K562 (cell line): ENCODE results near the gene RSF1. TPM values are rescaled to one million over a fixed set of nuclear protein-coding genes. Genes with fewer than 3 reads are reported as not detected.

ENCODE experiments used
- ATF1 ChIP-seq, 2 experiments: fragments of 450-650 bp in 1 of 2; IDR thresholded peaks; 2 replicates each; pipeline ENCODE4 v1.6.1; 2016; ENCODE audit warnings: missing compliant biosample characterization in 1 of 2, missing genetic modification characterization in 1 of 2
- CXXC5 ChIP-seq: fragments of 250-450 bp; sonication (Bioruptor Pico); IDR thresholded peaks from 2 replicates; pipeline ENCODE4 v1.8.0; 2022; ENCODE audit warnings: inconsistent platforms, mild to moderate bottlenecking, moderate library complexity
- DDX20 ChIP-seq: fragments of 450-650 bp; IDR thresholded peaks from 2 replicates; pipeline ENCODE4 v1.6.1; 2016; ENCODE audit warnings: missing genetic modification characterization, low read depth, mild to moderate bottlenecking, missing compliant biosample characterization, moderate library complexity
- E2F3 ChIP-seq: fragments of 250-450 bp; sonication (Bioruptor Pico); IDR thresholded peaks from 2 replicates; pipeline ENCODE4 v1.4.0; 2020; ENCODE audit warnings: mild to moderate bottlenecking
- ELK3 ChIP-seq: fragments of 450-650 bp; formaldehyde crosslinking; IDR thresholded peaks from 2 replicates; pipeline ENCODE4 v1.4.0; 2020; ENCODE audit warnings: mild to moderate bottlenecking
- ESRRB ChIP-seq: fragments of 250-450 bp; sonication (Bioruptor Pico); IDR thresholded peaks from 2 replicates; pipeline ENCODE4 v1.5.0; 2020; ENCODE audit warnings: mild to moderate bottlenecking, moderate library complexity, borderline replicate concordance
- FOSL1 ChIP-seq: fragments of 200-800 bp; sonication (Bioruptor generic); conservative IDR thresholded peaks from 2 replicates; pipeline ENCODE4 v1.6.1; 2016; ENCODE audit warnings: missing genetic modification characterization, missing compliant biosample characterization
- GABPA ChIP-seq: fragments of 200-800 bp; sonication (Bioruptor generic); conservative IDR thresholded peaks from 2 replicates; pipeline ENCODE4 v1.6.1; 2016; ENCODE audit warnings: low read depth, missing genetic modification characterization, missing compliant biosample characterization
- GTF2A2 ChIP-seq: IDR thresholded peaks from 2 replicates; pipeline ENCODE4 v1.6.1; 2016; ENCODE audit warnings: mild to moderate bottlenecking, missing genetic modification characterization, missing compliant biosample characterization
- HSF4 ChIP-seq: fragments of 250-450 bp; sonication (Bioruptor Pico); IDR thresholded peaks from 2 replicates; pipeline ENCODE4 v2.1.2; 2022; ENCODE audit warnings: mild to moderate bottlenecking, moderate library complexity, borderline replicate concordance
- KLF6 ChIP-seq: fragments of 250-450 bp; sonication (Bioruptor Pico); IDR thresholded peaks from 2 replicates; pipeline ENCODE4 v1.4.0; 2020; ENCODE audit warnings: mild to moderate bottlenecking, moderate library complexity, borderline replicate concordance
- MAFG ChIP-seq: fragments of 450-650 bp; conservative IDR thresholded peaks from 2 replicates; pipeline ENCODE4 v1.6.1; 2016; ENCODE audit warnings: missing genetic modification characterization, missing compliant biosample characterization
- MAZ ChIP-seq, 2 experiments: fragments of 450-650 bp in 1 of 2; sonication (generic) in 1 of 2; formaldehyde crosslinking; IDR thresholded peaks in 1 of 2; conservative IDR thresholded peaks in 1 of 2; 2 replicates each; pipeline versions ENCODE4 v1.4.0 to v1.5.0; 2020; ENCODE audit warnings: mild to moderate bottlenecking in 1 of 2, missing genetic modification reagents in 1 of 2
- NCOA4 ChIP-seq: fragments of 450-650 bp; IDR thresholded peaks from 2 replicates; pipeline ENCODE4 v1.6.1; 2018; ENCODE audit warnings: mild to moderate bottlenecking; ENCODE audit not compliant: partially characterized antibody
- PTRF ChIP-seq: fragments of 450-650 bp; IDR thresholded peaks from 2 replicates; pipeline ENCODE4 v1.6.1; 2016; ENCODE audit warnings: mild to moderate bottlenecking, missing genetic modification characterization, missing compliant biosample characterization
- SIN3A ChIP-seq, 2 experiments: fragments of 150-350 bp in 1 of 2; IDR thresholded peaks; 2 replicates each; pipeline ENCODE4 v1.6.1; 2011 to 2016; ENCODE audit warnings: borderline replicate concordance in 2 of 2, low read depth in 2 of 2, low read length in 2 of 2, mild to moderate bottlenecking in 2 of 2, moderate library complexity in 2 of 2; ENCODE audit not compliant: control insufficient read depth in 1 of 2
- SIRT6 ChIP-seq: IDR thresholded peaks from one replicate; pipeline ENCODE4 v1.6.1; 2012; ENCODE audit warnings: low read depth, mild to moderate bottlenecking, control low read depth, inconsistent platforms, low read length, moderate library complexity
- SNRNP70 ChIP-seq: fragments of 200-400 bp; formaldehyde crosslinking; optimal IDR thresholded peaks from 2 replicates; pipeline ENCODE3; 2017; ENCODE audit warnings: low read depth, low read length
- SPI1 ChIP-seq: IDR thresholded peaks from 2 replicates; pipeline ENCODE4 v1.6.1; 2011; ENCODE audit warnings: low read depth, low read length, control low read depth, borderline replicate concordance
- ZNF121 ChIP-seq: sonication (generic); formaldehyde crosslinking; conservative IDR thresholded peaks from 2 replicates; pipeline ENCODE4 v1.8.0; 2022; ENCODE audit warnings: missing genetic modification reagents
- ZNF561 ChIP-seq: fragments of 450-650 bp; formaldehyde crosslinking; conservative IDR thresholded peaks from 2 replicates; pipeline ENCODE4 v1.4.0; 2020; ENCODE audit warnings: mild to moderate bottlenecking, moderate library complexity
- ZNF668 ChIP-seq: fragments of 250-450 bp; sonication (Bioruptor Pico); IDR thresholded peaks from 2 replicates; pipeline ENCODE4 v1.8.0; 2022; ENCODE audit warnings: mild to moderate bottlenecking, inconsistent platforms
- polyA plus RNA-seq, 8 experiments: library from polyadenylated mRNA; depleted of rRNA in 4 of 8; stranded (reverse) in 5 of 8; unstranded in 3 of 8; fragments of >200 nt; fragmentation: Nextera tagmentation in 2 of 8; fragmentation: Illumina TruSeq in 1 of 8; extraction: Ambion mirVana in 2 of 8; extraction: Trizol in 1 of 8; gene quantifications; 2 replicates each; pipeline versions ENCODE4 v1.2.1 to v1.2.3, GENCODE V29; 2011 to 2014; ENCODE audit warnings: inconsistent platforms in 1 of 8, missing spikeins in 1 of 8
- total RNA-seq, 7 experiments: library from RNA; depleted of rRNA in 6 of 7; stranded (reverse); fragments of >200 nt in 6 of 7; fragmentation: Illumina TruSeq in 2 of 7; extraction: Trizol in 2 of 7; gene quantifications; 2 replicates each; pipeline versions ENCODE4 v1.2.1 to v1.2.3, GENCODE V29; 2011 to 2021; ENCODE audit warnings: low replicate concordance in 1 of 7
- TF ChIP-seq, protein P1 (sequence below): conservative IDR thresholded peaks from 2 replicates; pipeline ENCODE4 v1.6.1; 2011; ENCODE audit warnings: low read depth, mild to moderate bottlenecking, low read length; ENCODE audit not compliant: control insufficient read depth
- TF ChIP-seq, protein P2 (sequence below): fragments of 250-450 bp; sonication (Bioruptor Pico); IDR thresholded peaks from 2 replicates; pipeline ENCODE4 v1.4.0; 2020; ENCODE audit warnings: mild to moderate bottlenecking

Gene RSF1
- total and polyA plus RNA-seq, 9 of the 15 experiments (the other 6 are each of a cell fraction or from before 2014, with no cell fraction given): 9.7 to 63.6 (median 42.8) TPM

DNA sequence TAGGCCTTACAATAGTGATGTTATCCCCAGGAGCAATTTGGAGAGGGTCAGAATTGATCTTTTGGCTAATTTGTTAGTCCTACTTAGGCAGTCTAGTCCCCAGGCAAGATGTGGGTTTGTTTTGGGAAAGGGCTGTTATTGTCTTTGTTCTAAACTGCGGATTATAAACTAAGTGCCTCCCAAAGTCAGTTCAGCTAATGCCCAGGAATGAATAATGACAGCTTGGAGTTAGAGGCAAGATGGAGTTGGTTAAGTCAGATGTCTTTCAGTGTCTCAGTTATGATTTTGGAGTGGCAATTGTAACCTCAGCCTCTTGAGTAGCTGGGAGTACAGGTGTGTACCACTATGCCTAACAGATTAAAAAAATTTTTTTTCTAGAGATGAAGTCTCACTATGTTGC is 175.6 kb downstream of the RSF1 start (continued):
- TF ChIP-seq ESRRB (CRISPR knock-in tag) (no peak), ELK3 (peak; percentile 80; the same call in 1 of the 2 replicates), E2F3 (CRISPR knock-in tag) (peak; percentile 55; the same call in 1 of the 2 replicates), GTF2A2 (peak; percentile 84), GABPA (tag) (0 out of 2 replicates have a peak, but pooled peaks have one; percentile 35), ZNF668 (peak; percentile 94), FOSL1 (tag) (peak; percentile 41; the same call in 1 of the 2 replicates), HSF4 (CRISPR knock-in tag) (peak; percentile 38; the same call in 1 of the 2 replicates), PTRF (tag) (peak; percentile 91), CXXC5 (CRISPR knock-in tag) (peak; percentile 77), NCOA4 (no peak), ATF1 (CRISPR knock-in tag; IDR thresholded peaks at IDR 0.05) (no peak), ATF1 (tag; IDR thresholded peaks at IDR 0.05) (peak; percentile 37; the same call in 1 of the 2 replicates), SNRNP70 (no peak), MAZ (CRISPR knock-in tag; conservative IDR thresholded peaks at IDR 0.05 in 1 of 2, IDR thresholded peaks at IDR 0.05 in 1 of 2) (peak in 1 of 2 experiments; percentile 50; a peak in 2 of 4 replicates), SPI1 (no peak), ZNF561 (CRISPR knock-in tag) (no peak), KLF6 (CRISPR knock-in tag) (peak; percentile 87), SIN3A (IDR thresholded peaks at IDR 0.05; ENCODE audit: borderline replicate concordance in 2 of 2, control insufficient read depth in 1 of 2, low read depth in 2 of 2, low read length in 2 of 2) (no peak), SIRT6 (no peak), ZNF121 (CRISPR knock-in tag) (no peak), MAFG (tag) (peak; percentile 31; the same call in 1 of the 2 replicates), DDX20 (peak; percentile 92)
- TF ChIP-seq, protein P1, sequence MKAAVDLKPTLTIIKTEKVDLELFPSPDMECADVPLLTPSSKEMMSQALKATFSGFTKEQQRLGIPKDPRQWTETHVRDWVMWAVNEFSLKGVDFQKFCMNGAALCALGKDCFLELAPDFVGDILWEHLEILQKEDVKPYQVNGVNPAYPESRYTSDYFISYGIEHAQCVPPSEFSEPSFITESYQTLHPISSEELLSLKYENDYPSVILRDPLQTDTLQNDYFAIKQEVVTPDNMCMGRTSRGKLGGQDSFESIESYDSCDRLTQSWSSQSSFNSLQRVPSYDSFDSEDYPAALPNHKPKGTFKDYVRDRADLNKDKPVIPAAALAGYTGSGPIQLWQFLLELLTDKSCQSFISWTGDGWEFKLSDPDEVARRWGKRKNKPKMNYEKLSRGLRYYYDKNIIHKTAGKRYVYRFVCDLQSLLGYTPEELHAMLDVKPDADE: no peak
- TF ChIP-seq, protein P2, sequence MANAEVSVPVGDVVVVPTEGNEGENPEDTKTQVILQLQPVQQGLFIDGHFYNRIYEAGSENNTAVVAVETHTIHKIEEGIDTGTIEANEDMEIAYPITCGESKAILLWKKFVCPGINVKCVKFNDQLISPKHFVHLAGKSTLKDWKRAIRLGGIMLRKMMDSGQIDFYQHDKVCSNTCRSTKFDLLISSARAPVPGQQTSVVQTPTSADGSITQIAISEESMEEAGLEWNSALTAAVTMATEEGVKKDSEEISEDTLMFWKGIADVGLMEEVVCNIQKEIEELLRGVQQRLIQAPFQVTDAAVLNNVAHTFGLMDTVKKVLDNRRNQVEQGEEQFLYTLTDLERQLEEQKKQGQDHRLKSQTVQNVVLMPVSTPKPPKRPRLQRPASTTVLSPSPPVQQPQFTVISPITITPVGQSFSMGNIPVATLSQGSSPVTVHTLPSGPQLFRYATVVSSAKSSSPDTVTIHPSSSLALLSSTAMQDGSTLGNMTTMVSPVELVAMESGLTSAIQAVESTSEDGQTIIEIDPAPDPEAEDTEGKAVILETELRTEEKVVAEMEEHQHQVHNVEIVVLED: peak; percentile 35; the same call in 1 of the 2 replicates
